GM21526 (cell line): ENCODE data around the gene ATXN7L1.

Source experiments
- ATAC-seq: cut with Tn5 transposase; IDR thresholded peaks from one replicate; pipeline ENCODE4 v1.9.1; 2021; ENCODE audit warnings: moderate library complexity; ENCODE audit not compliant: unreplicated experiment, low FRiP score

Gene ATXN7L1

DNA sequence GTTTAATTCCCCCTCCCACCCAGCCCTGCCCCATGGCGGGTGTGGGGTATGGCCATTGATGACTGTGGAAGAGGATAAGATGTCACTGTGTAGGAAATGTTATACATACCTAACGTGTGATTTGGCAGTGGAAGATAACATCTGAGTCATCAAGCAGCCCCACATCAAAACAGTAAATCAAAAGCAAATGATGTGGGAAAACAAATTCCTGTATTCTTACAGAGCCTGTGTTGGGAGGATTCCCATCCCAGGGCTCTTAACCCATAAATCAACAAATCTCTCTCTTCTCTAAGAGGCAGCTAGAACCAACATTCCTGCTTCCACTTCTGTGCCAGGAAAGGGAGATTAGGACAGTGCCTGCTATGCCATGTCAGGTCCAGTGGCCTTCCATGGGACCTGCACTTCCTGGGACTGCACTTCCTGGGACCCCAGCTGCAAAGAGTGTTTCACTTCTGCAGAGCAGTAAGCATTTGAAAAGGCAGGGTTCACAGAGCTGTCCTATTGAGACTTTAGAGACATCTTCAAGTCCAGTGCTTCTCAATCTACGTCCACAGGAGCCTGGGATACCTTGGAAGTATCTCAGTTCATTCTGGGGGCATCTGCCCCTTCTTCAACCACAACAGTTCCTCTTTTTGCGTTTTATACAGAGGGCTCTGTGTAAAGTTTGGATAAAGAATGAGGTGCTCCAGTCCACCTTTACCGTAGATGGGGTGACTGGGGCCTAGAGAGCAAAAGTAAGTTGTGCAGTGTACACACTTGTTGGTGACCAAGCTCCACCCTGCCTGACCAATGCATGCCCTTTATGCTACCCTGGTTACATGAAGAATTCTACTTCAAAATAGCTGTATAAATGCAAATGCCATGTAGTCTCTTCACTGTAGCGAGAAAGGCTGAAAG lies 45.7 kb downstream of the ATXN7L1 start:
- no peak for ATAC-seq

- ATAC-seq: no peak
These were observed 46.6 kb downstream of the ATXN7L1 start for GRCh38 chr7:105829681-105830322.

DNA sequence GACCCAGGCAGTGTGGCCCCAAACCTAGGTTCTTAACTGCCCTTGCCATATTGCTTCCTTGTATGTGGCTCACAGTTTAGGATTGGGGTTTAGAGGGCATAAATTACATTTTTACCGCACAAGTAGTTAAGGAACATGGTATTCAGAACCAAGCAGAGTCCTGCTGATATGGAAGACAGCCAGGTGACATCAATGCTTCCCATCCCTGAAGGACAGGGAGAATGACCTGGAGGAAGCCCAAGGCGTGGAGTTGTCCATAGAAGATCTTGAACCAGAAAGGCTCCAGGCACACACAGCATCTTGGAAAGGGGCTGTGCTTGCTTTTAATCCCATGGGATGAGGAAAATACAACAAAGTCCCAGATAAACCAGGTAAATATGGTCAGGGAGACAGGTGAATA lies 48.3 kb downstream of the ATXN7L1 start:
- ATAC-seq: no peak

- ATAC-seq: no peak
These were observed 49.1 kb downstream of the ATXN7L1 start for GRCh38 chr7:105827151-105827875.

DNA sequence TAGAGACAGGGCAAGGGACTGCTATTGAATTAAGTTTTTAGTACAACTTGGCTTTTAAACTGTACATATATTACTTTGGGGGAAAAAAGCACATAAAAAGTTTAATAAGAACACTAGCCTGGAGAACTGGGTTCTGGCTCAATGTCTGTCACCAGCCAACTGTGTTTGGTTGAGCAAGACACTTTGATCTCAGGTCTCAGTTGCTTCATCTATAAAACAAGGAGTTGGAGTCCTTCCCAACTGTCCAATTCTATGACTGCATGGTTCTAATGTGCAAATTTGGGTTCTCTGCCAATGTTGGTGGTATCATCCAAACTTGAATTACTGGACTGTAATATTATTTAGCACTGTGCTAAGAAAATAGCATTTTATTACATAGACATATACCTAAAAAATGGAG lies 50.3 kb downstream of the ATXN7L1 start:
- ATAC-seq: no peak

- no peak for ATAC-seq
These were observed 51.0 kb downstream of the ATXN7L1 start for GRCh38 chr7:105825371-105825770.

DNA sequence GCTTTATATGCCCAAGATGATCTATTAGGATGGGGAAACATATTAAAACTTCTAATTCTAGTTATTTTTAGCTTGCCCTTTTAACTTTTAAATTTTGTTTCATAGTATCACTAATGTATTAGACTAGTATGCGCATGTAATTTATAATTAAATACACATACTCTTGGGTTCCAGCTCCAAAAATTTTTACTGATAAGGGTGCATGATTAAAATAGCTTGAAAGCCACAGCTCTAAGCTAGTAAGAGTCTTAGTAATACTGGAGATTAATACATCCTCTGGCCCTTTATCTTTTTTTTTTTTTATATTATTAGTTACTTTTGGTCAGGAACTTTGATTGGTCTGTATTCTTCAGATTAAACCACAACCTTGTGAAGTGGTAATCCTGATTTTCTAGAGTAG lies 53.6 kb downstream of the ATXN7L1 start:
- ATAC-seq: no peak

DNA sequence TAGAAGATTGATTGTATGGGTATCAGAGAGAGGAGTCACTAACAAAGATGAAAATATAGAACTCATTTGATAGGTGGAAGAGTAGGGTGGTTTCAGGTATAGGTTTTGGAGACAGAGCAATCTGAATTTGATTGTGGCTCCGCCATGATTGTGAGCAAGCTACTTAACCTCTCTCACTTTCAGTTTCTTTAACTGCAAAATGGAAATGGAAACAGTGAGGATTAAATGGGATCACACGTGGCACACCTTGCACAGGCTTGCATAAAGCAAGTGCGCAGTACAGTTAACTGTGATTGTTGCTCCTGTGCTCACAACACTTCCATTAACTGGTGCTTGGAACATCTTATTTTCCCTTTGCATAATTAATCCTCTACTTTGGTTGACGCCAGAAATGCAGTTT lies 54.9 kb downstream of the ATXN7L1 start:
- ATAC-seq: no peak

- no peak for ATAC-seq
These were observed 55.9 kb downstream of the ATXN7L1 start for GRCh38 chr7:105820363-105821066.

- ATAC-seq: no peak
These were observed 56.8 kb downstream of the ATXN7L1 start for GRCh38 chr7:105819559-105819958.

- no peak for ATAC-seq
These were observed 59.3 kb downstream of the ATXN7L1 start for GRCh38 chr7:105816954-105817615.

- ATAC-seq: no peak
These were observed 60.0 kb downstream of the ATXN7L1 start for GRCh38 chr7:105816266-105816843.

DNA sequence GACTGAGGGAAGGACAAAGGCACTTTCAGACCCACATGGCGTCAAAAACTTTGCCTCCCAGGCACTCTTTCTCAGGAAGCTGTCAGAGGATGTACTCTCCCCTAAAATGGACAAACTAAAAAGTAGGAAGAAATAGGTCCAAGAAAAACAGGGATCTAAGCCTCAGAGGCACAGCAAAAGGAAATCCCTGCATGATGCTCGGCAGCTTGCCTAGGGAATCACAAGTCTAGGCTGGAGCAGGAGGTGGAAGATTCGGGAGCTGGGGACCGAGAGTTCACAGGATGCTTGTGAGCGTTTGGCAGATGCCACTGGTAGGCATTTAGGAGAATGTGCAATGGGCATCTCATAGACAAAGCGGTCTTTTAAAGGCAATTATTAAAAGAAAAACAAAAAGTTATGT lies 60.8 kb downstream of the ATXN7L1 start:
- no peak for ATAC-seq

GRCh38 chr7:105814481-105814880 lies 61.9 kb downstream of the ATXN7L1 start:
- ATAC-seq: no peak

GRCh38 chr7:105811189-105811847 lies 65.1 kb downstream of the ATXN7L1 start:
- ATAC-seq: no peak

DNA sequence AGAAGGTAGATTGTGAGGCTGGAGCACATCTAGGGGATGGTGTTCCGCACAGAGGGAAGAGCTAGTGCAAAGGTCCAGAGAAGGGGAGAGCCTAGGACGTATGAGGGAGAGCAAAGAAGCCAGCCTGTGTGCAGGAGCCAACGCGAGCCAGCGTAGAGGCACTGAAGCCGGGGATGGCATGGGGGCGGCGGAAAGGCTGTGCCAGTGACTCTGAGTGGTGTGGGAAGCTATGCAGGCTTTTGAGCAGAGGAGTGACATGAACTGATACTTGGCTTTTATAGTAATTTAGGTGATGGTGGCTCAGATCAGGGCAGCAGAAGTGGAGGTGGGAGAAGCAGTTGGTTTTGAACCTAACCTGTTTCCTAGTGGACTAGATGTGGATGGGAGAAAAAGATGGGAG lies 65.8 kb downstream of the ATXN7L1 start:
- no peak for ATAC-seq

- ATAC-seq: peak; percentile 97
These were observed 67.5 kb downstream of the ATXN7L1 start for GRCh38 chr7:105808703-105809590.

DNA sequence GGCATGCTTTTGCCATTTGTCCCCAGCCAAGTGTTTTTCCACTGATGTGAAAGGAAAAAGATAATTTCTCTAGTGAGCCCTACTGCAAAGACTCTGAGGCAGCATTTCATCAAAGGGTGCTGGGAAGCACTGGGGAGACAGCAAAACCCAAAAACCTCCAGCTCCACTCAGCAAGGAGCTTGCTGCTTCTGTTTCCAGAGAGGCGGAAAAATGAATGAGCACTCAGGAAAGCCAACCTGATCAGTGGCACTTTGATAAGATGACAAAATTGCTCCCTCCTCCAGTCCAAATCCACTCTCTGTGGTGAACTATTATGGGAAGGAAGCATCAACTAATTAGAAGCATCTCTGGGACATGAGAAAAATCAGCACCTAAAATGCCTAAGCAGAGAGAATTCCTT lies 68.2 kb downstream of the ATXN7L1 start:
- ATAC-seq: no peak

GRCh38 chr7:105807448-105807762 lies 69.0 kb downstream of the ATXN7L1 start:
- ATAC-seq: no peak
